ENCODE measurements around the gene CCDC97.

The CCDC97 gene

GRCh38 chr19:41298348-41298964 lies 11.5 kb upstream of the CCDC97 start:
- DNase-seq: peak; percentile 37

DNA sequence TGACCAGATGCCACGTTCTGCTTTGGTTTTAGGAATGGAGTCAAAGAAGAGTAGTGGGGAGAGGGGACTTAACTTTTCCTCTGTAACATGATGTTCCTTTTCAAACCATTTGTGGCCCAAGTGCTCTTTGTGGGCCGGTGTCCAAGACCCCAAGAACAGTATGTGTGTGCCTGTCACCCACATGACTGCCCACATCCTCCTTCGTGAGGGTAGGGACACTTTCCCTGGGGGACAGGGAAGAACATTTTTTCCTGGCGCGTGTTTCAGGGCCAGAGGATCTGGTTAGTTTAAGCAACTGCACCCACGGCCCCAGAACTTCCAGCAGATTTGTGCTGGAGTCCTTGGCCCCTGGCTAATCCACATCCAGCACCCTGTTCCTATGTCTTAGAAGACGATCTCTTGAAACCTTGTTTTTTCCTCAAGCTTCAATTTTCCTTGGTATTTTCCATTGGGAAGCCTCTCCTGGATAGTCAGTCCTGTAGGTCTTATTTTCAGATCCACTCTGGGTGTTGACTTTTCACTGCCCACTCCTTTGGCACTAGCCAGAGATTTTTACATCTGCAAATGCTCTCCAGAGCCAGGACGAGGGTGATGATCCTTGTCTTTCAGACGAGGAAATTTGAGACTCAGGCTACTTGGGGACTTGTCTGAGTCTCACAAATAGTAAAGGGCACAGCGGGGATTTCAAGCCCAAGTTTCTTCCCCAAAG lies 10.8 kb upstream of the CCDC97 start:
- DNase-seq: no peak

- peak; percentile 41 for DNase-seq
These were observed 10.2 kb upstream of the CCDC97 start for GRCh38 chr19:41299755-41300089.

GRCh38 chr19:41300555-41300954 lies 9.4 kb upstream of the CCDC97 start:
- no peak for DNase-seq

- DNase-seq: no peak
These were observed 7.2 kb upstream of the CCDC97 start for GRCh38 chr19:41302624-41303351.

GRCh38 chr19:41303954-41304353 lies 6.0 kb upstream of the CCDC97 start:
- DNase-seq: no peak

DNA sequence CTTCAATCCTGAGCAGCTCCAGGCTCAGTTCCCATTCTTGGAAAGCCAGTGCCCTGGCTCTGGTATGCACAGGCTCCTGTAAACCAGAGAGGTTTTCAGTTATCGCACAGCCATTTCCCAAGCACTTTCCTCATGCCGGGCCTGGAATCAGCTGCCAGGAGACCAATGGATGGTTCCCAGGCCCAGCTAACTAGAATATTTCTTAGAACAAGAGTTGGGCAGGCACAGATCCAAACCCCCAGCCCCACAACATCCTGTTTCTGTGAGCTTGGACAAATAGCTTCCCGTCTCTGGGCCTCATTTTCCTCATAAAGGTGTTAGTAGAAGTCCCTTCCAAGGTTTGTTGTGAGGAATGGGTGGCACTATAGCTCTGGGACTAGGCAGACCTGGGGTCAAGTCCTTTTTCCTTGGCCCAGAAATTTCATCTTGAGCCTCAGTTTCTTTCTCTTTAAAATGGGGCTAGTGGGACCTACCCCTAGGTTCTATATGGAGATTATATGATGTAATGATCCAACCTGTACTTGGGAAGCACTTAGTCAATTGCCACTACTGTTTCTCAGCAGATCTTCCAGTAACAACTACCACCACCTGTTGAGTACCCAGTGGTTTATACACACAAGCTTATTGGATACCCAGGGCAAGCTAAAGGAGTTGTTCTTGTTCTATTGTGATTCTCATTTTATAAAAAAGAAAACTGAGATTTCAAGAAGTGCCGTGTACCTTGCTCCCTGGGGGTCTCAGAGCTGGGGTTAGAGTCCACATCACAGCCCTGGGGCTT lies 5.1 kb upstream of the CCDC97 start:
- DNase-seq: no peak

DNA sequence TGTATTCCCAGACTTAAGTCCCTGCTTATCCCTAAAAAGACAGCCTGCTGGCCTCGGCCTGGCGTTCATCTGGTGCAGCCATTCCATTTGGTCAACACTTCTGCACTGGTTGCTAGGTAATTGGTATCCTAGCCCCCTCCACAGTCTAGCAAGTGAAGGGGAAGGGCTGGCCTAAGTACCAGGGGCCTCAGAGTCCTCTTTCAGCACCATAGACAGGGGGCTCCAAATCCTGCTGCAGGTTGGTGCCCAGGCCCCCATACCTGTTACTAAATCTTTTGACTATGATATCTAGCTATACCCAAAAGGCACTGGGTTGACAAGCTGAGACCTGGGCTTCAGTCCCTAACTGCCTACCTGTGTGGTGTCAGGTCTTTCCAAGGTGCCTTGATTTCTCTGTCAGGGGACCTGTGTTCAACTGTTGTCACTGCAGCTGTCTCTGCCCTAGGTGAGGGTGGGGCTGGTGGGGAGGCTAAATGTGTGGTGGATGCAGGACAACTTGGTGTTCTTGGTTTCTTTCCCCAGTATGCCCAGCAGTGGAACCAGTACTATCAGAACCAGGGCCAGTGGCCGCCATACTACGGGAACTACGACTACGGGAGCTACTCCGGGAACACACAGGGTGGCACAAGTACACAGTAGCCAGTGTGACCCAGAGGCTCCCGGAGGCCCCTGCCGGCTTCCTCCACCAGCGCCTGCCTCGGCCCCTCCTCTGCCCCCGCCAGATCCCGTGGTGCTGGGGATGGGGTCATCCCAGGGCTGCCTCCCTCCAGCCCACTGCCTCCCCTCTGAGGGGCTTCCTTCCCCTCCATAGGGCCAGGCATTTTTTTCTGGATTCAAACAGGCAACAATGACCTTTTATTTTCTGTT lies 3.8 kb upstream of the CCDC97 start:
- DNase-seq: no peak

DNA sequence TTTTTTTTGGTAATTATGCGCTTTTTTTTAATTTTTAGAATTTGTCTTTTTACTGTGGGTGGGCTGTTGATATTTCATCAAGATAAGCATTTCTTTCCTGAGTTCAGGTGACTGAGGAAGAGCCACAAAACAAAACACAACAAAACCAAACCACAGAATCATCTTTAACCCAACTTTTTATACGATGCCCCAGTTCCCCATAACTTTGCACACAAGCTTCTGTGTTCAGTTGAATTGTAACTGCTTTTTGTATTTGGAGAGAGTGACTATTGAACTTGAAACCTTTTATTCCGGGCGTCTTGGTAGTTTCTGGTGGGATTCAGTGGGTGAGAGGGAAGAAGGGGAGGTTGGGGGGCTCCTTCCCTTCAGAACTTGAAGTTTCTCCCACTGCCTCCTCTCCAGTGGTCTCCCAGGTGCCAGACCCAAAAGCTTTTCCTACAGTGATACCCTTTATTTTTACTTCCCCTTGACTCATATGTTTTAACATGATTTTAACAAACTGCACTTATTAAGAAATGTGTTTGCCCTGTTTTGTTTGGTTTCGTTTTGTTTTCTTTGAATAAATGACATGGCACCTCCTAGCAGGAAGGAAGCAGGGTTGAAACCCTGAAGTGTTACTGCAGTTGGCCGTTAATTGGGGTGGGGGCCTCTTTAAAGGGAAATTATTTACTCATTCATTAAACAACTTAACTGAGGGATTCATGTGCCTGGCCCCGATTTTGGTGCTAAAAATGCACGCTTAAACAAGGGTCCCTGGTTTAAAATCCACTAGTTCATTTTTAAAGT lies 2.7 kb upstream of the CCDC97 start:
- DNase-seq: no peak

GRCh38 chr19:41307954-41308449 lies 2.0 kb upstream of the CCDC97 start:
- no peak for DNase-seq

DNA sequence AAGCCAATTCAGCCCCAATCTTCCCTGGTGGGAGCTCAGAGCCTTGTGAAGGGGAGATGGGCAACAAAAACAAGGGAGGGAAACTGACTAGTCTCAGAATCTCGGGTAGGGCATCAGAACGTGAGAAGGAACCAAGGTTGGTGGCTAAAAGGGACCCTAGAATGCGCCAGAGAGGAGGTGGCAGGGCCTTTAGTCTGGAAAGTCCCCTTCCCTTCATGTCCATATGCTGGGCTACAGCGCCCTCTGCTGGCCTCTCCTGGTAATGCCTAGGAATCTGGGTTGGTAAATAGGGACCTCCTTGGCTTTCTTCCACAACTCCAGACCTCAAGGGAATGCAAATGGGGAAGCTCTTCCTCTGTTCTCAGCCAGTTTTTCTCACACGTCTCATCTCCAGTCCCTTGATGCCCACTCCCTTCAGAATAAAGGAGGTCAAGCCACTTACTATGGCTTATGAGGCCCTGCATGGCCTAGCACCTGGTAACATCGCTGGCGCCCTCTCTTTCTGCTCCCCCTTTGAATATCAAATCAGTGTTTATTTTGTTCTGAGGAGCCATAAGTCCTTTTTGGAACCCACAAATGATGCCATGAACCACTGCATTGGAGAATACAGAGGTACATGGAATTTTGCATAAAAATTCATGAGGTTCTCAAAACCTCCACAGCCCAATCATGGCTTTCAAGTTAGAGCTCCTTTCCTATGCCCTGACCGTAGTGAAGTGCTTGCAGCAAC lies 1.4 kb upstream of the CCDC97 start:
- peak; percentile 86 for DNase-seq

- no peak for DNase-seq
These were observed 566 bp upstream of the CCDC97 start for GRCh38 chr19:41309180-41310032.

- no peak for DNase-seq
These were observed 1.1 kb downstream of the CCDC97 start for GRCh38 chr19:41311072-41311471.

- no peak for DNase-seq
These were observed 1.6 kb downstream of the CCDC97 start for GRCh38 chr19:41311613-41312012.

DNA sequence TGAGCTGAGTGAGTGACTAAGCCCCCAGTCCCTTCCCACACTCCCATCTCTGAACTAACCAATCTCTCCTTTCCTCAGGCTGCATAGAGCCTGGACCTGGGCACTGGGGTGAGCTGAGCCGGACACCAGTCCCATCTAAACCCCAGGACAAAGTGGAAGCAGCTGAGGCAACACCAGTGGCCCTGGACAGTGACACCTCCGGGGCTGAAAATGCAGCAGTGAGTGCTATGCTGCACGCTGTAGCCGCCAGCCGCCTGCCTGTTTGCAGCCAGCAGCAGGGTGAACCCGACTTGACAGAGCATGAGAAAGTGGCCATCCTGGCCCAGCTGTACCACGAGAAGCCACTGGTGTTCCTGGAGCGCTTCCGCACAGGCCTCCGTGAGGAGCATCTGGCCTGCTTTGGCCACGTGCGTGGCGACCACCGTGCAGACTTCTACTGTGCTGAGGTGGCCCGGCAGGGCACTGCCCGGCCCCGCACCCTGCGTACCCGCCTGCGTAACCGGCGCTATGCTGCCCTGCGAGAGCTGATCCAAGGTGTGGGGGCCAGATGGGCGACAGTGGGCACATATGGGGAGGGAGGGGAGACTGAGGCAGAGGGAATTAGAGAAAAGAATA lies 6.4 kb downstream of the CCDC97 start:
- DNase-seq: no peak

GRCh38 chr19:41318696-41319499 lies 8.9 kb downstream of the CCDC97 start:
- DNase-seq: no peak

GRCh38 chr19:41319500-41320184 lies 9.7 kb downstream of the CCDC97 start:
- DNase-seq: no peak

GRCh38 chr19:41320185-41320518 lies 10.2 kb downstream of the CCDC97 start:
- DNase-seq: no peak

Data from fibroblast of skin of abdomen (primary cell).